HG03439 (cell line): ENCODE data around the gene THSD4.
"Not testable (repeated sequence)": the region's sequence is repeated elsewhere in the genome, so short reads cannot be mapped to it uniquely, and the experiment has no call there.

Experiments
- ATAC-seq: cut with Tn5 transposase; IDR thresholded peaks from one replicate; pipeline ENCODE4 v1.9.1; 2021; ENCODE audit warnings: mild to moderate bottlenecking, moderate library complexity; ENCODE audit not compliant: unreplicated experiment

Gene THSD4

GRCh38 chr15:71250936-71251583 is 135.8 kb downstream of the THSD4 start:
- no peak for ATAC-seq

GRCh38 chr15:71251584-71252043 is 136.3 kb downstream of the THSD4 start:
- ATAC-seq, result no peak

- ATAC-seq, result no peak
Observed at GRCh38 chr15:71252044-71252739, 136.9 kb downstream of the THSD4 start.

GRCh38 chr15:71252740-71253047 is 137.4 kb downstream of the THSD4 start:
- ATAC-seq, result no peak

GRCh38 chr15:71254491-71254890 is 139.2 kb downstream of the THSD4 start:
- no peak for ATAC-seq

- no peak for ATAC-seq
Observed at GRCh38 chr15:71256934-71257664, 141.8 kb downstream of the THSD4 start.

- no peak for ATAC-seq
Observed at GRCh38 chr15:71259866-71260265, 144.6 kb downstream of the THSD4 start.

GRCh38 chr15:71261418-71261817 is 146.1 kb downstream of the THSD4 start:
- no peak for ATAC-seq

GRCh38 chr15:71261909-71262308 is 146.6 kb downstream of the THSD4 start:
- no peak for ATAC-seq

GRCh38 chr15:71262599-71262998 is 147.3 kb downstream of the THSD4 start:
- no peak for ATAC-seq

- not testable (repeated sequence) for ATAC-seq
Observed at GRCh38 chr15:71265606-71266005, 150.3 kb downstream of the THSD4 start.

GRCh38 chr15:71271327-71271726 is 156.1 kb downstream of the THSD4 start:
- ATAC-seq, result no peak

- no peak for ATAC-seq
Observed at GRCh38 chr15:71272932-71273331, 157.7 kb downstream of the THSD4 start.

GRCh38 chr15:71273731-71274447 is 158.6 kb downstream of the THSD4 start:
- no peak for ATAC-seq

GRCh38 chr15:71274448-71274798 is 159.2 kb downstream of the THSD4 start:
- no peak for ATAC-seq

GRCh38 chr15:71275098-71275497 is 159.8 kb downstream of the THSD4 start:
- no peak for ATAC-seq

GRCh38 chr15:71275566-71276335 is 160.5 kb downstream of the THSD4 start:
- no peak for ATAC-seq

GRCh38 chr15:71276336-71276665 is 161.0 kb downstream of the THSD4 start:
- no peak for ATAC-seq

- ATAC-seq, result no peak
Observed at GRCh38 chr15:71278989-71279756, 163.9 kb downstream of the THSD4 start.

GRCh38 chr15:71279757-71280141 is 164.5 kb downstream of the THSD4 start:
- no peak for ATAC-seq
